C4-2B (cell line): ENCODE results near the gene EFCAB10.

Source experiments
- H3K27ac ChIP-seq: fragments of 450-650 bp; 2 replicates; pipeline ENCODE4 v1.5.1; 2017
- ZFX ChIP-seq: fragments of 450-650 bp; IDR thresholded peaks from 2 replicates; pipeline ENCODE4 v1.6.1; 2017
- TF ChIP-seq, protein P1 (sequence below): fragments of 450-650 bp; conservative IDR thresholded peaks from 2 replicates; pipeline ENCODE4 v1.5.1; 2017; ENCODE audit warnings: mild to moderate bottlenecking

The EFCAB10 gene

GRCh38 chr7:105567024-105567423, 14.3 kb downstream of the EFCAB10 start:
- TF ChIP-seq ZFX = no peak
- TF ChIP-seq, protein P1, sequence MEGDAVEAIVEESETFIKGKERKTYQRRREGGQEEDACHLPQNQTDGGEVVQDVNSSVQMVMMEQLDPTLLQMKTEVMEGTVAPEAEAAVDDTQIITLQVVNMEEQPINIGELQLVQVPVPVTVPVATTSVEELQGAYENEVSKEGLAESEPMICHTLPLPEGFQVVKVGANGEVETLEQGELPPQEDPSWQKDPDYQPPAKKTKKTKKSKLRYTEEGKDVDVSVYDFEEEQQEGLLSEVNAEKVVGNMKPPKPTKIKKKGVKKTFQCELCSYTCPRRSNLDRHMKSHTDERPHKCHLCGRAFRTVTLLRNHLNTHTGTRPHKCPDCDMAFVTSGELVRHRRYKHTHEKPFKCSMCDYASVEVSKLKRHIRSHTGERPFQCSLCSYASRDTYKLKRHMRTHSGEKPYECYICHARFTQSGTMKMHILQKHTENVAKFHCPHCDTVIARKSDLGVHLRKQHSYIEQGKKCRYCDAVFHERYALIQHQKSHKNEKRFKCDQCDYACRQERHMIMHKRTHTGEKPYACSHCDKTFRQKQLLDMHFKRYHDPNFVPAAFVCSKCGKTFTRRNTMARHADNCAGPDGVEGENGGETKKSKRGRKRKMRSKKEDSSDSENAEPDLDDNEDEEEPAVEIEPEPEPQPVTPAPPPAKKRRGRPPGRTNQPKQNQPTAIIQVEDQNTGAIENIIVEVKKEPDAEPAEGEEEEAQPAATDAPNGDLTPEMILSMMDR = no peak
- H3K27ac ChIP-seq = no peak overlapping the region

DNA sequence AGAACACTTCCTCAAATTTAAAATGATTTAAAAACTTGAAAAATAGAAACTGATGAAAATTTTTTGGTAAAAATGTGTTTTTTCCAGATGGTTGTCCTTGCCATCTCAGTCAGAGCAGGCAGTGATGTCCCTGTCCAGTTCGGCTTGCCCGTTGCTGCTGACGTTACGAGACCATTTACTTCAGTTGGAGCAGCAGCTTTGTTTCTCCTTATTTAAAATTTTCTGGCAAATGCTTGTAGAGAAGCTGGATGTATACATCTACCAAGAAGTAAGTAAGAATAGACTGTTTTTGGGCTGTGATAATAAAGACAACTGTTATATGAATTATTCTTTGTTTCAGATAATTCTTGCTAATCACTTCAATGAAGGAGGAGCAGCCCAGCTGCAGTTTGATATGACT, 16.1 kb downstream of the EFCAB10 start:
- TF ChIP-seq, protein P1 = no peak
- no peak for TF ChIP-seq ZFX
- no peak overlapping the region for H3K27ac ChIP-seq

GRCh38 chr7:105559926-105560325, 21.4 kb downstream of the EFCAB10 start:
- no peak overlapping the region for H3K27ac ChIP-seq
- TF ChIP-seq, protein P1 = no peak
- no peak for TF ChIP-seq ZFX

GRCh38 chr7:105538339-105538738, 43.0 kb downstream of the EFCAB10 start:
- no peak overlapping the region for H3K27ac ChIP-seq
- no peak for TF ChIP-seq ZFX
- TF ChIP-seq, protein P1 = no peak

GRCh38 chr7:105532709-105533460, 48.4 kb downstream of the EFCAB10 start:
- no peak for TF ChIP-seq ZFX
- TF ChIP-seq, protein P1 = no peak

DNA sequence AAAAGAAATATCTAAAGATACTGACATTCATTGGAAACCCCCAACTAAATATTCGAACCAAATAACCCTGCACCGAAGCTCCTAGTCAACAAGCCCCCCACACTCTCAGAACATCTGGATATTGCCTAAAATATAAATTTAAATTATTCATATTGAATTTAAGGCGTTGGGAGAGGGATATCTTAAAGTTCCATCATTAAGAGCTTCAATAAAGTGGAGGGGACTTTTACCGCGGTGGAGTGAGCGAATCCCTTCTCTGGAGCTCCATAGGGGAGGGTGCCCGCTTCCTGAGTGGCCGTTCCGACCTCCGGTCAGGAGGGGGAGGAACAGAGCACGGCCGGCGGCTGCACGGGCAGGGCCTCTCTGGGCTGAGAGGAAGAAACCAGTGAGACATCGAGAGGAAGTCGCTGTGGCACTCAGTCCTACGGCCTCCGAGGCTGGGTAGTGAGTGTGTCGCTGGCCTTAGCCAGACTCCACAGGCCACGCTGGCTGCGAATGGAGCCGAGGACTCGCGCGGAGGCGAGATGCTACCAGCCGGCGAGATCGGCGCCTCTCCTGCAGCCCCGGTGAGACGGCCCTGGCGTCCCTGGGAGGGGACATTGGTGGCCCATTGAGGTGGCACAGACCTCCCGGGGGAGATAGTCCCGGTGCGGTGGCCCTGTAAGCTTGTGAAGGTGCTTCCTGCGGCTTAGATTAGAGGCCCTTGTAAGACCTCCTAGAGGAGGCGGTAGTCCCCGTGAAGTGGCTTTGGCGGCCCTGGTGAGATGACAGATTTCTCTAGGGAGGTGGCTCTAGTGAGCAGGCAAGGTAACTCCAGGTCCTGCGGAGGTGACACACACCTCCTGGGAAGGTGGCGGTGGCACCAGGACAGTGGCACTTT, 49.3 kb downstream of the EFCAB10 start, which contains the start of gene RINT1:
RINT1 (plus strand) TSS at position 410 of the 880 bp plus-strand sequence; CDS start at position 525, 115 bp downstream.
- TF ChIP-seq, protein P1 = peak; percentile 98
- TF ChIP-seq ZFX = peak; percentile 91; the same call in 1 of the 2 replicates
- peak within 1 kb of the TSS; percentile 81 for H3K27ac ChIP-seq

More at GRCh38 chr7:105532709-105533460, 48.4 kb downstream of the EFCAB10 start:
- H3K27ac ChIP-seq = peak overlapping the region; percentile 81

- H3K27ac ChIP-seq = no peak overlapping the region
- TF ChIP-seq, protein P1 = no peak
- TF ChIP-seq ZFX = no peak
Measured at GRCh38 chr7:105530546-105530945, 50.7 kb downstream of the EFCAB10 start.
